ENCODE data around the gene MAB21L3.
"Not testable (repeated sequence)": the region's sequence is repeated elsewhere in the genome, so short reads cannot be mapped to it uniquely, and the experiment has no call there.

MAB21L3 gene

DNA sequence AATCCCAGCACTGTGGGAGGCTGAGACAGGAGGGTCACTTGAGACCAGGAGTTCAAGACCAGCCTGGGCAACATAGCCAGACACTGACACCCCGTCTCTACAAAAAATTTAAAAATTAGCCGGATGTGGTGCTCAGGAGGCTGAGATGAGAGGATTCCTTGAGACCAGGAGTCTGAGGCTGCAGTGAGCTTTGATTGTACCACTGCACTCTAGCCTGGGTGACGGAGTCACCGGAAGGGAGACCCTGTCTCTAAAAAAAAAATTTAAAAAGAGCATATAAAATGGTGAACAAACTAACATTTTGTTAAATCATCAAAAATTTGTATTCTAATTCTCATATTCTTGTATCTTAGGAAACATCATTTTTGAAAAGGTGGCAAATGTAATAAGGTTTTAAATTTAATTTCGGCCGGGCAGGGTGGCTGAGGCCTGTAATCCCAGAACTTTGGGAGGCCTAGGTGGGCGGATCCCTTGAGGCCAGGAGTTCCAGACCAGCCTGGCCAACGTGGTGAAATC, 27.1 kb downstream of the MAB21L3 start:
- DNase-seq (ENCODE audit: low read depth) = no peak

GRCh38 chr1:116139592-116140134, 28.5 kb downstream of the MAB21L3 start:
- DNase-seq (ENCODE audit: low read depth) = no peak

- DNase-seq (ENCODE audit: low read depth) = no peak
Observed at GRCh38 chr1:116144151-116144550, 33.0 kb downstream of the MAB21L3 start.

- not testable (repeated sequence) for DNase-seq (ENCODE audit: low read depth)
Observed at GRCh38 chr1:116146447-116147113, 35.4 kb downstream of the MAB21L3 start.

DNA sequence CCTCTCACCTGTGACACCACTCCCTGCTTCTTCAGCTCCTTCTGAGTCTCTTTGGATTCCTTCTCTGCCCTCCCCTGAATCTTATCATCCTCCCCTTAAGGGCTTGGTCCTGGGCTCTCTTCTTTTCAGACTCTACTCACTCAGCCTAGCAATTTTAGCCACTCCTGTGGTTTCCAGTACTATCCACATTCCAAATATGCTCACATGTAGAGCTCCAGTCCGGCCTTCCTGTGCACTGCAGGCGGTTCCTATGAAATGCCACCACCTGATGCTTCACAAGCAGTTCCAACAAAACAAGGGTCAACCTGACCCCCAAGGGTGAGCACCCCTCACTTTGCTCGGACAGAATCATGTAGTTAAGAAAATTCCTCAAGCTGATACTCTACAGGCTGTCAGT, 35.9 kb downstream of the MAB21L3 start:
- no peak for DNase-seq (ENCODE audit: low read depth)

- no peak for DNase-seq (ENCODE audit: low read depth)
Observed at GRCh38 chr1:116147972-116148371, 36.8 kb downstream of the MAB21L3 start.

GRCh38 chr1:116148967-116149366, 37.8 kb downstream of the MAB21L3 start:
- no peak for DNase-seq (ENCODE audit: low read depth)

GRCh38 chr1:116150368-116150767, 39.2 kb downstream of the MAB21L3 start:
- DNase-seq (ENCODE audit: low read depth) = no peak

DNA sequence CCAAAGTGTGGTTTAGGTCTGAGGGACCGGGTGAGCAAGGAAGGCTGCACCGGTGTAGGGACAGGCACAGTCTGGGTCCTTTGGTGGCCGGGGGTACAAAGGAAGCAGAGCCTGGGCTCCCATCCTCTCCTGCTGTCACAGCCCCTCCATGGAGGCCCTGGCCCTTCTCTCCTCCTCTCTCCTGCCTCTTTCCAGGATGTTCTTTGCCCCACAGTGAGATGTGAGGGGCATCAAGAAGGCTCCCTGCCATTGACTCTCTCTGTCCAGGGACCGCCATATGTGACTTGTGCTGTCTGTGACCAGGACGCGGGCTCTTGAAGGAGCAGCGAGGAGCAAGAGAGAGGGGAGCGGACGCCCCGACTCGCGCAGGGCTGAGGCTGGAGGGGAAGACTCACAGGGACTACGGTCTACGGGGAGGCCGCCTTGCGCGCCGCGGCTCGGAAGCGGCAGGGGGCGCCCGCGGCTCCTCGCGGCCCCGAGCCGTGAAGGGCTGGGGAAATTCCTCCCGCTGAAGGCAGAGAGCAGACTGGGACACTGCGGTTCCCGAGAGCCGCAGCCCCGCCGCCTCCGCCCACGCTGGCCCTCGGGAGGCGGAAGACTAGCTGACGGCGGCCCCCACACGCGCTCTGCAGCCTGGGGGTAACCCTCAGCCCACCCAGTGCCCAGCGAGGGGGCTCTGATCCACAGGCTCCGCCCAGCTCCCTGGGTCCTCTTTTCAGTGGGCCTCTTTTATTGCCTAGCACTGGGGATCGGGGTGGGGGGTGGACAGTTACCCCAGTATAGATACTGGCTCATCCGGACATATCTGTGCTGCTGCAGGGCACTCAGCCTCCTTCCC, 40.8 kb downstream of the MAB21L3 start:
- DNase-seq (ENCODE audit: low read depth) = peak; percentile 79

DNA sequence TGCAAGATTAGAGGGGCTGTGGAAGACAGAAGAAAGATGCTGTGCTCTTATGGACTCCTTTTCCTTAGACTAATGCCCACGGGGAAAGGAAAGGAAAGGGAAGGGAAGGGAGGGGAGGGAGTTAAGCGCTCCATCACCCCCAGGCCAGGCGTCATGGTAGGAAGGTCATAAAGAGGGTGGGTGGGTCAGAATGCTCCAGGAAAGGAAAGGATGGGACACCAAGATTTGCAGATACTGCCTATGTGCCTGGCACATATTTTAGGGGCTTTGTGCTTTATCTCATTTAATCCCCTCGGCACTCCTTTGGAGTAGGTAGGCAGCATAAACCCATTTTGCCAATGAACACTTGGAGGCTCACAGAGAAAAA, 41.4 kb downstream of the MAB21L3 start:
- no peak for DNase-seq (ENCODE audit: low read depth)

DNA sequence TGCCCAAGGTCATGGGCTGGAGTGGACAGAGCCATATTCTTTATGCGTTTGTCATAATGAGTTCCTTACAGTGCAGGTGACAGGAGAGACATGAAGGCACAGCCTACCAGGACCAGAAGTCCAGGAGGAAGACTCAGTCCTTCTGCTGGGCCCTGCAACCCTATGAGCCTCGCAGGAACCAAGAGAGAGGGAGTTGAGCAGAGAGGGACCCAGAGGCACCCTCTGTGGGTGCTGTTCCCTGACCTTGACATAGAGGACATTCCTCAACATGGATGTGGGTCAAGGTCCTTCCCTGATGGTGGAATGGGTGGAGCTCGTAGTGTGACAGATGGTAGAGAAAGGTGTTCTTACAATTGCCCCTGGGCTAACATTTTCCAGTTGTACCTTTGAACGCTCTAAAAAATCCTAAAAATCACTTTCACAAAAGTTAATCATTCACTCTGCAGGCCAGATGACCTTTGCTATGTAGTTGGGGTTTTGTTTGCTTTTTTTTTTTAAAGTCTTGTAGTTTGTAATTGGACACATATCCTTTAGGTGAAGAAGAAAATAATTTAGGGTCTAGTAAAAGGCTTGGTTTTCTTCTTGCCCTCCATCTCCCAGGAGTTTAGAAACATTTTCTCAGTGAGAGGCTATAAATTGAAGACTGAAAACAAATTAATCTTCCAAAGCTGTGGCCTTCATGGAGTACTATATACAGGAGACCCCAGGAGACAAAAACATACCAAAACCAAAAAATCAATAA, 41.9 kb downstream of the MAB21L3 start:
- DNase-seq (ENCODE audit: low read depth) = no peak

DNA sequence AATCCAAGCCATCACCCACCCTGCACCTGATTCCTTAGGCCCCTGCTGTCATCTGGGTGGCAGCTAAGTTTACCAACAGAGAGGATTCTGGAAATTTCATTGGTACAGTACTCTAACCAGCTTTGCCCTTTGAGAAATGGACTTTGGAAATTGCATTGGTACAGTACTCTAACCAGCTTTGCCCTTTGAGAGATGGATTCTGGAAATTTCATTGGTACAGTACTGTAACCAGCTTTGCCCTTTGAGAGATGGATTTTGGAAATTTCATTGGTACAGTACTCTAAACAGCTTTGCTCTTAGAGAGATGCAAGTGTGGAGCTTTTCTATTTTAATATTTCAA, 42.5 kb downstream of the MAB21L3 start:
- no peak for DNase-seq (ENCODE audit: low read depth)

GRCh38 chr1:116154536-116154935, 43.3 kb downstream of the MAB21L3 start:
- DNase-seq (ENCODE audit: low read depth) = no peak

GRCh38 chr1:116157096-116157495, 45.9 kb downstream of the MAB21L3 start:
- DNase-seq (ENCODE audit: low read depth) = no peak

DNA sequence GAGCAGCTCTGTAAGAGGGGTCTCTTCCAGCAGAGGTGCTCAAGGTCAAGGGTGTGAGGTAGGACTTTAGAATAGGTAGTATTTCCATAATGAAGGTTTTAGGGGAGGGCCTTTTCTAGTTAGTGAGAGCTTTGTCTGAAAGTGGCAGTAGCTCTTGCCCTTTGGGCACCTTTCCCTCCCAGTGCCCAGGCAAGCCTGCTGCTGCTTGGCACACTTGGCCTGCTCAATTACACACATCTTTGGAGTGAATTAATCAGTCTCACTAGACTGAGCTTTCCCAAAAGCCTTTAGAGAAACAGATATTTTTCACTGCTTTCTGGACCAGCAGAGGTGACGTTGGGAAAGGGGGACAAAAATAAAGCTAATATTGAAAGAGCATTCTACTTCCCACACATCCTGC, 48.0 kb downstream of the MAB21L3 start:
- DNase-seq (ENCODE audit: low read depth) = no peak

GRCh38 chr1:116159611-116160010, 48.4 kb downstream of the MAB21L3 start:
- DNase-seq (ENCODE audit: low read depth) = no peak

- DNase-seq (ENCODE audit: low read depth) = no peak
Observed at GRCh38 chr1:116161390-116161789, 50.2 kb downstream of the MAB21L3 start.

- no peak for DNase-seq (ENCODE audit: low read depth)
Observed at GRCh38 chr1:116161877-116162390, 50.7 kb downstream of the MAB21L3 start.

DNA sequence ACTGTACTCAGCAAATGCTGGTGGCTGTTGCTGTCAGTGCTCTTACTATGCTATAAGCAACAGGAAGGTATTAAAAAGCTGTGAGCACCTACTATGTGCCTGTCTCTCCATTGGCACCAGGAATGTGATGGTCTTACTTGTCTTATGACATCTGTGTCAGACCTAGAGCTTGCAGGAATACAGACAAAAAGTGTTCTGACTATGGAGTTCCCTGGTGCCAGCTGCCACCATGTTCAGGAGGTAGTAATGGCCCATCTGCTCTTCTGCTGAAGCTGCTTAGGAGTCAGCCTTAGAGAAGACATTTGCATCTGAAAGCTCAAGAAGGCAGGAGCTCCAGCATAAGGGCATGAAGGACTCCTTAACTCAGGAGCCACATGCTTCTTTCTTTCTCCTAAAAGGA, 52.3 kb downstream of the MAB21L3 start:
- DNase-seq (ENCODE audit: low read depth) = no peak

- DNase-seq (ENCODE audit: low read depth) = no peak
Observed at GRCh38 chr1:116164150-116164549, 53.0 kb downstream of the MAB21L3 start.

DNA sequence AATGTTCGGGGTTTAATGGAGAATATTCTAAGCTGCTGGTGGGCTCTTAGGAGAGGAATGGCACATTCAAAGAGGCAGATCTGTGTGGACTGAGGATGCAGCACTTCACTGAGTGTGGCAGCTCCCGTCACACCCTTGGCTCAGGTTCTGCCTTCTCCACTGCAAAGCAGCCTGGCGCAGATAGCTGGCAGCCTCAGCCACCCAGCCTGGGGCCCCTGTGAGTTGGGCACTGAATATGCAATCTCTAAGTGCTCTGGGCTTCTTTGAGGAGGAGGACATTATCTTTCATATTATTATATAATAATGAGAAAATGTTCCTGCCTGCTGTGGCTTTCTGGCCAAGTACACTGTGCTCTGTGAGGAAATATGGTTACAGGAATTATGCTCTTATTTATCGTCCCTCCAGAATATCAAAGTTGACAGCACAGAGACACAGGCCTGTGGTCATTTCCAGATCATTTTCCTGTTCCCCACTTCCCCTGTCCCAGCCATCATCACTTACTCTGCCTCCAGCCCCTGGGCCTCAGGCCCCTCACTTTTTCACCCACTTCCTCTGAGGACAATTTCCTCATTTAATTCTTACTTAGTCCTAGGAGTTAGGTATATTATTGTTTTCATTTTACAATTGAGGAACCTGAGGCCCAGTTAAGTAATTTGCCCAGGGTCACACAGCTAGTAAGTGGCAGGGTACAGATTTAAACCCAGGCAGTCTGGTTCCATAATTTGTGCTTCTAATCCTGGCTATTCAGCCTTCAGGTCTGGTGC, 53.6 kb downstream of the MAB21L3 start:
- no peak for DNase-seq (ENCODE audit: low read depth)

DNA sequence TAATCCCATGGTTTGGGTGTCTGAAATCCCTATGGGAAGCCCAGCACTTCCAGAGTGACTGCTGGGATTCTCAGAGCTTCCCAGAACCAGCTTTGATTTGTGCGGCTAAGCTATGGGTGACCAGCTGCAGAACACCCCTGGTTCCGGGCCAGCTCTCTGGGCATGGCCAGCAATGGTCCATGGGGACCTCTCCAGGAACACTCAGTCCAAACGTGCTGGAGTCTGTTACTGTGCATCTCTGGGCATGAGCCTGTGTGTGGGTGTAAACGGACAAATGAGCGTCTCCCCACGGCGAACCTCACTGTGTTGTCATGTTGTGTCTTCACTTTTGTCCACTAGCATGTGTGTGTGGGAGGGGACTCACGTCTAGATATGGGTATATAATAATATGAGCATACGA, 54.4 kb downstream of the MAB21L3 start:
- no peak for DNase-seq (ENCODE audit: low read depth)

Data from activated T-cell treated with anti-CD3 and anti-CD28 coated beads for 48 hours (primary cell).